Neuronal stem cell (in vitro differentiated cells): Measurements from ENCODE around the gene TAF1B.

Experiments
- DNase-seq: peaks from one replicate; pipeline ENCODE4 v3.0.0-alpha.2; 2013; ENCODE audit warnings: low spot score
- H2AFZ ChIP-seq: one replicate; pipeline ENCODE4 v1.6.1; 2013; ENCODE audit warnings: mild to moderate bottlenecking, low read length, inconsistent platforms
- H2AK5ac ChIP-seq: 2 replicates; pipeline ENCODE4 v1.6.1; 2013; ENCODE audit warnings: low read depth, mild to moderate bottlenecking, inconsistent platforms, low read length, moderate library complexity, mixed read lengths
- H2BK120ac ChIP-seq: 2 replicates; pipeline ENCODE4 v1.6.1; 2013; ENCODE audit warnings: low read depth, mild to moderate bottlenecking, inconsistent platforms, low read length, moderate library complexity, mixed read lengths
- H2BK12ac ChIP-seq: one replicate; pipeline ENCODE4 v1.6.1; 2013; ENCODE audit warnings: low read length, inconsistent platforms
- H2BK15ac ChIP-seq: 2 replicates; pipeline ENCODE4 v1.6.1; 2013; ENCODE audit warnings: mild to moderate bottlenecking, low read length, inconsistent platforms, mixed read lengths
- H2BK5ac ChIP-seq: one replicate; pipeline ENCODE4 v1.6.1; 2013; ENCODE audit warnings: inconsistent platforms, mild to moderate bottlenecking, low read length, moderate library complexity
- H3K14ac ChIP-seq: one replicate; pipeline ENCODE4 v1.6.1; 2013; ENCODE audit warnings: low read length, inconsistent platforms
- H3K18ac ChIP-seq: 2 replicates; pipeline ENCODE4 v1.6.1; 2013; ENCODE audit warnings: low read length, inconsistent platforms
- H3K23ac ChIP-seq: 2 replicates; pipeline ENCODE4 v1.6.1; 2013; ENCODE audit warnings: low read depth, mild to moderate bottlenecking, mixed read lengths, low read length, inconsistent platforms; ENCODE audit not compliant: poor library complexity
- H3K27ac ChIP-seq: replicated peaks from 3 replicates; pipeline ENCODE4 v1.5.1; 2013; ENCODE audit warnings: low read length, inconsistent platforms
- H3K27me3 ChIP-seq, 3 experiments: 2 replicates each; pipeline ENCODE4 v1.6.1; 2013; ENCODE audit warnings: low read length in 3 of 3, mild to moderate bottlenecking in 2 of 3, inconsistent platforms in 1 of 3, low read depth in 1 of 3, mixed read lengths in 1 of 3, moderate library complexity in 1 of 3; ENCODE audit not compliant: control insufficient read depth in 3 of 3, insufficient read depth in 3 of 3
- H3K36me3 ChIP-seq, 2 donors: replicated peaks in 1 of 2; 2 replicates each; pipeline ENCODE4 v1.6.1; 2013; ENCODE audit warnings: low read length in 2 of 2; ENCODE audit not compliant: control insufficient read depth in 2 of 2, insufficient read depth in 2 of 2
- H3K4ac ChIP-seq: 2 replicates; pipeline ENCODE4 v1.6.1; 2013; ENCODE audit warnings: inconsistent platforms, mild to moderate bottlenecking, low read length, moderate library complexity
- H3K4me1 ChIP-seq, 2 donors: 1 replicate in 1 of 2; 2 replicates in 1 of 2; pipeline ENCODE4 v1.6.1; 2013; ENCODE audit warnings: low read length in 2 of 2, low read depth in 1 of 2; ENCODE audit not compliant: control insufficient read depth in 2 of 2, insufficient read depth in 1 of 2
- H3K4me2 ChIP-seq: one replicate; pipeline ENCODE4 v1.6.1; 2013; ENCODE audit warnings: mild to moderate bottlenecking, low read length, inconsistent platforms; ENCODE audit not compliant: insufficient read depth, poor library complexity, severe bottlenecking
- H3K4me3 ChIP-seq, 2 donors: 2 replicates each; pipeline ENCODE4 v1.5.1; 2013; ENCODE audit warnings: low read length in 2 of 2, mild to moderate bottlenecking in 2 of 2, inconsistent platforms in 1 of 2, moderate library complexity in 1 of 2
- H3K79me1 ChIP-seq: one replicate; pipeline ENCODE4 v1.6.1; 2013; ENCODE audit warnings: low read depth, mild to moderate bottlenecking, inconsistent platforms, low read length, moderate library complexity
- H3K9ac ChIP-seq: one replicate; pipeline ENCODE4 v1.6.1; 2013; ENCODE audit warnings: mild to moderate bottlenecking, low read depth, low read length, inconsistent platforms; ENCODE audit not compliant: poor library complexity
- H3K9me3 ChIP-seq, 2 donors: replicated peaks in 1 of 2; 2 replicates each; pipeline versions ENCODE3 to v1.6.1; 2013; ENCODE audit warnings: low read length in 2 of 2, mild to moderate bottlenecking in 2 of 2, inconsistent platforms in 1 of 2, low read depth in 1 of 2, mixed read lengths in 1 of 2, moderate library complexity in 1 of 2; ENCODE audit not compliant: control insufficient read depth in 2 of 2, insufficient read depth in 1 of 2
- H4K8ac ChIP-seq: one replicate; pipeline ENCODE4 v1.6.1; 2013; ENCODE audit warnings: low read depth, mild to moderate bottlenecking, inconsistent platforms, low read length, moderate library complexity
- H4K91ac ChIP-seq: one replicate; pipeline ENCODE4 v1.6.1; 2013; ENCODE audit warnings: low read length, low read depth, mild to moderate bottlenecking, inconsistent platforms; ENCODE audit not compliant: poor library complexity
- WGBS, 2 donors: extraction: QIAGEN DNeasy Blood & Tissue Kit; methylation state at CpG; one replicate each; pipeline ENCODE4 v1.1.7; 2013; ENCODE audit warnings: missing lambda C conversion rate in 2 of 2, mixed read lengths in 1 of 2; ENCODE audit not compliant: insufficient read length in 2 of 2, insufficient replicate concordance in 1 of 2; ENCODE audit errors: extremely low coverage in 2 of 2; 5-methylcytosine and 5-hydroxymethylcytosine counted together

The TAF1B gene

GRCh38 chr2:9796056-9797010, 46.9 kb upstream of the TAF1B start:
- DNase-seq: no peak
- Histone ChIP-seq H3K4me3 (no peak overlapping the region), H3K9me3 (no peaks in the 10 kb centered on the region), H3K27me3 (peaks cover 0 to 33% (median 0%) of the 10 kb centered on the region in 3 experiments), H2BK12ac (no peak overlapping the region), H3K14ac (no peak overlapping the region), H2BK120ac (no peak overlapping the region), H3K9ac (no peak overlapping the region), H3K79me1 (no peaks in the 10 kb centered on the region), H2AFZ (no peak overlapping the region), H2BK5ac (no peak overlapping the region), H3K27ac (no peak overlapping the region), H3K36me3 (no peaks in the 10 kb centered on the region), H4K8ac (no peak overlapping the region), H3K4me2 (no peak overlapping the region), H3K23ac (no peak overlapping the region), H2BK15ac (no peak overlapping the region), H3K4ac (no peak overlapping the region), H2AK5ac (no peak overlapping the region), H3K4me1 (peaks cover 7 to 8% of the 10 kb centered on the region in 2 donors), H4K91ac (no peak overlapping the region), H3K18ac (no peak overlapping the region)
- WGBS, 2 donors: no CpG with 5 or more reads among the region's 13 CpGs

- H3K18ac ChIP-seq: no peak overlapping the region
- no peak overlapping the region for H2AFZ ChIP-seq
- H4K91ac ChIP-seq: no peak overlapping the region
- H3K79me1 ChIP-seq: no peaks in the 10 kb centered on the region
- H3K27me3 ChIP-seq: peaks cover 0 to 33% (median 0%) of the 10 kb centered on the region in 3 experiments
- no peak for DNase-seq
- no peak overlapping the region for H4K8ac ChIP-seq
- H3K27ac ChIP-seq: no peak overlapping the region
- no peak overlapping the region for H3K4me2 ChIP-seq
- no peak overlapping the region for H3K14ac ChIP-seq
- no peaks in the 10 kb centered on the region for H3K36me3 ChIP-seq
- H3K4me3 ChIP-seq: no peak overlapping the region
- no CpG with 5 or more reads among the region's 4 CpGs for WGBS, 2 donors
- no peak overlapping the region for H2BK5ac ChIP-seq
- H3K4ac ChIP-seq: no peak overlapping the region
- H3K4me1 ChIP-seq: peaks cover 10 to 11% of the 10 kb centered on the region in 2 donors
- H2AK5ac ChIP-seq: peak overlapping the region; percentile 86
- no peak overlapping the region for H3K23ac ChIP-seq
- H3K9ac ChIP-seq: no peak overlapping the region
- H2BK12ac ChIP-seq: no peak overlapping the region
- H2BK15ac ChIP-seq: no peak overlapping the region
- no peak overlapping the region for H2BK120ac ChIP-seq
- H3K9me3 ChIP-seq: no peaks in the 10 kb centered on the region
Observed at GRCh38 chr2:9797086-9797485, 46.2 kb upstream of the TAF1B start.

GRCh38 chr2:9797681-9798556, 45.4 kb upstream of the TAF1B start:
- H3K18ac ChIP-seq: no peak overlapping the region
- H3K9ac ChIP-seq: no peak overlapping the region
- H3K36me3 ChIP-seq: no peaks in the 10 kb centered on the region
- no peak overlapping the region for H3K4ac ChIP-seq
- H3K79me1 ChIP-seq: no peaks in the 10 kb centered on the region
- no peak overlapping the region for H4K8ac ChIP-seq
- peaks cover 10 to 11% of the 10 kb centered on the region in 2 donors for H3K4me1 ChIP-seq
- no peak overlapping the region for H3K4me3 ChIP-seq
- H3K23ac ChIP-seq: no peak overlapping the region
- H3K27ac ChIP-seq: no peak overlapping the region
- H2AK5ac ChIP-seq: no peak overlapping the region
- no peak for DNase-seq
- no peak overlapping the region for H2BK12ac ChIP-seq
- peak overlapping the region; percentile 26 for H2BK15ac ChIP-seq
- H3K9me3 ChIP-seq: no peaks in the 10 kb centered on the region
- H3K4me2 ChIP-seq: no peak overlapping the region
- peaks cover 0 to 33% (median 0%) of the 10 kb centered on the region in 3 experiments for H3K27me3 ChIP-seq
- H4K91ac ChIP-seq: no peak overlapping the region
- peak overlapping the region; percentile 17 for H2BK5ac ChIP-seq
- WGBS, 2 donors: no CpG with 5 or more reads among the region's 18 CpGs
- no peak overlapping the region for H3K14ac ChIP-seq
- no peak overlapping the region for H2BK120ac ChIP-seq
- no peak overlapping the region for H2AFZ ChIP-seq
